Mesothelial cell of epicardium (in vitro differentiated cells): ENCODE results near the gene RBMS1. TPM values are rescaled to one million over a fixed set of nuclear protein-coding genes. Genes with fewer than 3 reads are reported as not detected.

Source experiments
- DNase-seq, 2 experiments: peaks; one replicate each; pipeline ENCODE4 v3.0.0; 2021; ENCODE audit warnings: low spot score in 2 of 2; ENCODE audit not compliant: unreplicated experiment in 2 of 2
- H3K27ac Mint-ChIP-seq: 2 replicates; pipeline ENCODE4 v1.8.0; 2021; ENCODE audit warnings: mixed read lengths
- H3K27me3 Mint-ChIP-seq: 2 replicates; pipeline ENCODE4 v1.8.0; 2021; ENCODE audit warnings: low read depth, mixed read lengths
- H3K36me3 Mint-ChIP-seq: 2 replicates; pipeline ENCODE4 v1.8.0; 2021; ENCODE audit warnings: mixed read lengths
- H3K4me1 Mint-ChIP-seq: 2 replicates; pipeline ENCODE4 v1.8.0; 2021; ENCODE audit warnings: mixed read lengths
- H3K4me3 Mint-ChIP-seq: 2 replicates; pipeline ENCODE4 v1.8.0; 2021; ENCODE audit warnings: mild to moderate bottlenecking, moderate library complexity, mixed read lengths
- H3K9me3 Mint-ChIP-seq: 2 replicates; pipeline ENCODE4 v1.8.0; 2021; ENCODE audit warnings: mixed read lengths
- total RNA-seq: library from RNA; stranded (reverse); gene quantifications from 3 replicates; pipeline ENCODE4 v1.2.1, GENCODE V29; 2021
- TF ChIP-seq, protein P1 (sequence below): fragments of 200-600 bp; sonication (generic); IDR thresholded peaks from one replicate; pipeline ENCODE4 v1.5.0; 2021; ENCODE audit warnings: antibody characterized with exemption; ENCODE audit not compliant: unreplicated experiment

The RBMS1 gene
- total RNA-seq, 1 donor from 2014 or later, result 128 TPM

DNA sequence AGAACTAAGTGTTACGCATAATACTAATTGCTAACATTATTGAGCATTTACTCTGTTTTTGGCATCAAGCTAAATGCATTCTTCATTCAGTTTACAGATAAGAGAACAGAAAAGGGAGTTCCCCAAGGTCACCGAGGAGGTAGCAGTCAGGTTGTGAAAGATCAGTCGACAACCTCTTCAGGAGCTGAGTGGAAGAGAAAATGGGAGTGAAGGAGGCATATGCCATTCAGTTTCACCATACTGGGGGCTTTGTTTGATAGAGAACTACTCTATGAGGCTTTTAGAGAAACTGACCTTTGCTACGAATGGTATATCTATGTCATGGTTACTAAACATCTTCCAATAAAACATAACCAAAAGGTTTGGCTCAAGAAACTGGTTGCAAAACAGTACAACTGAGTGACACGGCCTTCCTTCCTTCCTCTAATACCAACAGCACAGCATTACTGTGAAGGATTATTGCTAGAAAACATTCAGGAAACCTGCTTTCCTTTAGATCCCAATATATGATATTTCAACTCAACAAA is 112.1 kb downstream of the RBMS1 start:
- TF ChIP-seq, protein P1, sequence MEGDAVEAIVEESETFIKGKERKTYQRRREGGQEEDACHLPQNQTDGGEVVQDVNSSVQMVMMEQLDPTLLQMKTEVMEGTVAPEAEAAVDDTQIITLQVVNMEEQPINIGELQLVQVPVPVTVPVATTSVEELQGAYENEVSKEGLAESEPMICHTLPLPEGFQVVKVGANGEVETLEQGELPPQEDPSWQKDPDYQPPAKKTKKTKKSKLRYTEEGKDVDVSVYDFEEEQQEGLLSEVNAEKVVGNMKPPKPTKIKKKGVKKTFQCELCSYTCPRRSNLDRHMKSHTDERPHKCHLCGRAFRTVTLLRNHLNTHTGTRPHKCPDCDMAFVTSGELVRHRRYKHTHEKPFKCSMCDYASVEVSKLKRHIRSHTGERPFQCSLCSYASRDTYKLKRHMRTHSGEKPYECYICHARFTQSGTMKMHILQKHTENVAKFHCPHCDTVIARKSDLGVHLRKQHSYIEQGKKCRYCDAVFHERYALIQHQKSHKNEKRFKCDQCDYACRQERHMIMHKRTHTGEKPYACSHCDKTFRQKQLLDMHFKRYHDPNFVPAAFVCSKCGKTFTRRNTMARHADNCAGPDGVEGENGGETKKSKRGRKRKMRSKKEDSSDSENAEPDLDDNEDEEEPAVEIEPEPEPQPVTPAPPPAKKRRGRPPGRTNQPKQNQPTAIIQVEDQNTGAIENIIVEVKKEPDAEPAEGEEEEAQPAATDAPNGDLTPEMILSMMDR, result no peak
- Mint-ChIP-seq H3K27ac (peak overlapping the region; percentile 68), H3K27me3 (no peaks in the 10 kb centered on the region), H3K4me3 (no peak overlapping the region), H3K4me1 (peaks cover 41% of the 10 kb centered on the region), H3K36me3 (no peaks in the 10 kb centered on the region), H3K9me3 (no peaks in the 10 kb centered on the region)
- DNase-seq, result no peak

- H3K4me1 Mint-ChIP-seq, result peaks cover 48% of the 10 kb centered on the region
- no peak overlapping the region for H3K27ac Mint-ChIP-seq
- TF ChIP-seq, protein P1, result no peak
Observed at GRCh38 chr2:160380611-160381010, 113.0 kb downstream of the RBMS1 start.

DNA sequence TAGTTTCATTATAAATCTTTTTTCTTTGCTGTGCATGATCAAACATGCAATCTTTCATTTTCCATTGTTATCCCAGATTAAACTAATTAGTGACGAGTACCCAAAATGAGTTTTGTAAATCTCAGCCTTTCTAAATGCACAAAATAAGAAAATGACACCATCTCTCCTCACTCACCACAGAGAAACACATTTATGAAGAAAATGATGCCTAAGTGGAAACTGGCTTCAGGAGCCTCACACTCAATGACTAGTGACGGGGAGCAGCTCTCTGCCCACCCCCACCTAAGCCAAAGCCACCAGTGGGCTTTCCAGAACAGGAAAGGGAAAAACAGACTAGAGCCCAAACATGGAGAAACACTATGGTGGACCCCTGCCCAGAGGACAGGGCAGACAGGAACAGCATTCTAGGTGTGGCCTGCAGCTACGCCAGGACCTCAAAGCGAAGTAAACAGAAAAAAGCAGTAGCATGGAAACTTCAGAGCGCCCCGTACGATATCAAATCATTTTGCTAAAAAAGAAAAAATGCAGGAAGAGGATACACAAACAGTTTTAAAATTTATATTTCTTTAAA is 113.5 kb downstream of the RBMS1 start:
- Mint-ChIP-seq H3K27me3 (no peaks in the 10 kb centered on the region), H3K36me3 (no peaks in the 10 kb centered on the region), H3K4me3 (no peak overlapping the region), H3K27ac (peak overlapping the region; percentile 19), H3K4me1 (peaks cover 53% of the 10 kb centered on the region), H3K9me3 (no peaks in the 10 kb centered on the region)
- TF ChIP-seq, protein P1, result no peak
- no peak for DNase-seq

More at GRCh38 chr2:160380611-160381010, 113.0 kb downstream of the RBMS1 start:
- H3K9me3 Mint-ChIP-seq, result no peaks in the 10 kb centered on the region
- no peak overlapping the region for H3K4me3 Mint-ChIP-seq
- DNase-seq, result no peak
- no peaks in the 10 kb centered on the region for H3K27me3 Mint-ChIP-seq
- no peaks in the 10 kb centered on the region for H3K36me3 Mint-ChIP-seq

GRCh38 chr2:160379399-160379798 is 114.2 kb downstream of the RBMS1 start:
- H3K27me3 Mint-ChIP-seq, result no peaks in the 10 kb centered on the region
- H3K36me3 Mint-ChIP-seq, result no peaks in the 10 kb centered on the region
- TF ChIP-seq, protein P1, result no peak
- H3K9me3 Mint-ChIP-seq, result no peaks in the 10 kb centered on the region
- H3K4me3 Mint-ChIP-seq, result no peak overlapping the region
- H3K27ac Mint-ChIP-seq, result no peak overlapping the region
- H3K4me1 Mint-ChIP-seq, result peaks cover 54% of the 10 kb centered on the region
- DNase-seq, result no peak

GRCh38 chr2:160377204-160377995 is 116.2 kb downstream of the RBMS1 start:
- DNase-seq, result no peak
- Mint-ChIP-seq H3K4me1 (peaks cover 70% of the 10 kb centered on the region), H3K36me3 (peaks cover 4% of the 10 kb centered on the region), H3K27ac (peak overlapping the region; percentile 84), H3K9me3 (no peaks in the 10 kb centered on the region), H3K4me3 (no peak overlapping the region), H3K27me3 (no peaks in the 10 kb centered on the region)
- TF ChIP-seq, protein P1, result no peak
